ENCODE measurements around the gene DLG2. TPM values are rescaled to one million over a fixed set of nuclear protein-coding genes. Genes with fewer than 3 reads are reported as not detected.

The DLG2 gene
- total RNA-seq, 1 donor from 2014 or later, result 5.9 TPM

DNA sequence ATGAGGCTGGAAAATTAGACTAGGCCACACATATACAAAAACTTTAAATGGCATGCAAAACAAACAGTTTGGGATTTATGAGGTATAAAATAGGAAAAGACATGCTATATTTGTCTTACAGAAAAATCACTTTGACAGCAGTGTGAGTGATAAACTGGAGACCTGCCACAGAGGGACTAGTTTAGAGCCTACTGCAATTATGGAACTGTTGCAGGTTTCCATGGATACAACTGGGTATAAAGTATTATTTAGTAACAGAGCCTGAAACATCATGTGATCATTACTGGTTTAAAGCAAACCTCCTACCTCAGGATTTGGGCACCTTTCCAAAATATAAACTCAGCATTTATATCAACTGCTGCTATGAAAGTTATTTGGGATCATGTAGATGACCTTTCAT is 1032.5 kb downstream of the DLG2 start:
- Mint-ChIP-seq H3K4me3 (no peak overlapping the region), H3K4me1 (ENCODE audit: unreplicated experiment) (no peaks in the 10 kb centered on the region), H3K27me3 (no peaks in the 10 kb centered on the region), H3K27ac (no peak overlapping the region), H3K9me3 (no peaks in the 10 kb centered on the region), H3K36me3 (no peaks in the 10 kb centered on the region)
- no peak for TF ChIP-seq CTCF (conservative IDR thresholded peaks at IDR 0.05)
- no peak for DNase-seq (ENCODE audit: extremely low spot score, unreplicated experiment)

DNA sequence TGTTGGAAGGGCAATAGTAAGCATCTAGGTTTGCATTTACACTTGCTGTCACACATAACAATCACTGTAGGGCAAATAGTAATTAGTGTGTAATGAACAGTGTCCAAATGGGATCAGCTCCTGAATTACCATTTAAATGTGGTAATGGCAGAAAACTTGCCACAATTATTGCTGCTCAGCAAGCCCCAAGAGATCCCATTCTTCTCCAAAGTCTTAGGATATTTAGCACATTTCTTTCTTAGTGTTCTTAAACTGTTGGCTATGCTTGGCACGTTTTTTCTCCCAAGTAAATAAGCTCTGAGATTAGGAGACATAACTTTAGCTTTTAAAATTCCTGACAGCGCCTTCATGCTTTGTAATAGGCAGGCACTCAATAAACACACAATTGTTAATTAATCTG is 1037.0 kb downstream of the DLG2 start:
- no peak for TF ChIP-seq CTCF (conservative IDR thresholded peaks at IDR 0.05)
- Mint-ChIP-seq H3K27ac (no peak overlapping the region), H3K27me3 (no peaks in the 10 kb centered on the region), H3K9me3 (no peaks in the 10 kb centered on the region), H3K36me3 (no peaks in the 10 kb centered on the region), H3K4me1 (ENCODE audit: unreplicated experiment) (no peaks in the 10 kb centered on the region), H3K4me3 (no peak overlapping the region)
- no peak for DNase-seq (ENCODE audit: extremely low spot score, unreplicated experiment)

GRCh38 chr11:84588131-84588829 is 1038.9 kb downstream of the DLG2 start:
- Mint-ChIP-seq H3K4me3 (no peak overlapping the region), H3K27me3 (no peaks in the 10 kb centered on the region), H3K9me3 (no peaks in the 10 kb centered on the region), H3K4me1 (ENCODE audit: unreplicated experiment) (no peaks in the 10 kb centered on the region), H3K36me3 (no peaks in the 10 kb centered on the region), H3K27ac (no peak overlapping the region)
- no peak for TF ChIP-seq CTCF (conservative IDR thresholded peaks at IDR 0.05)
- no peak for DNase-seq (ENCODE audit: extremely low spot score, unreplicated experiment)

GRCh38 chr11:84583106-84583505 is 1044.0 kb downstream of the DLG2 start:
- no peak for DNase-seq (ENCODE audit: extremely low spot score, unreplicated experiment)
- no peaks in the 10 kb centered on the region for H3K4me1 Mint-ChIP-seq (ENCODE audit: unreplicated experiment)

DNA sequence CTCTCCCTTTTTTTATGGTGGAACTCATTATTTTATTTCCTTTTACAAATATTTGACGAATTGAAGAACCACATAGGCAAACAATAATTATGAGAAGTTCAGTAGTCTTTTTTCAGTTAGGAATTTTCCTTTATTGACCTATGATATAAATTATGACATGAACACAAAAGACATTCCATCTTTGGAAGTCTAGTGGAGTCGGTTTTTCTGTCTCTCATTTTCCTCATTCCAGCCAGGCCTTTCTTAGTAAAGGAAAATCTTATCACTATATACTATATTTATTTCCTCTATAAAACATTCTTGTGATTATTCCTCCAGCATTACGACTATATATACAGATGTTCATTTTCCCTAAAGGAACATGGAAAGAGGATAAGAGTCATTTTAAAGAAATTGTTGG is 1046.1 kb downstream of the DLG2 start:
- DNase-seq (ENCODE audit: extremely low spot score, unreplicated experiment), result no peak
- H3K4me3 Mint-ChIP-seq, result no peak overlapping the region
- TF ChIP-seq CTCF (conservative IDR thresholded peaks at IDR 0.05), result no peak
- H3K36me3 Mint-ChIP-seq, result no peaks in the 10 kb centered on the region
- H3K9me3 Mint-ChIP-seq, result no peaks in the 10 kb centered on the region
- peaks cover 3% of the 10 kb centered on the region for H3K27me3 Mint-ChIP-seq
- no peaks in the 10 kb centered on the region for H3K4me1 Mint-ChIP-seq (ENCODE audit: unreplicated experiment)
- H3K27ac Mint-ChIP-seq, result no peak overlapping the region

More at GRCh38 chr11:84583106-84583505, 1044.0 kb downstream of the DLG2 start:
- peaks cover 3% of the 10 kb centered on the region for H3K27me3 Mint-ChIP-seq
- TF ChIP-seq CTCF (conservative IDR thresholded peaks at IDR 0.05), result no peak
- H3K36me3 Mint-ChIP-seq, result no peaks in the 10 kb centered on the region
- H3K9me3 Mint-ChIP-seq, result no peaks in the 10 kb centered on the region
- H3K27ac Mint-ChIP-seq, result no peak overlapping the region
- H3K4me3 Mint-ChIP-seq, result no peak overlapping the region
